Cerebellar nuclear complex (tissue), 1 donor: Measurements from ENCODE around the gene BPI.
"Not testable (repeated sequence)": the region's sequence is repeated elsewhere in the genome, so short reads cannot be mapped to it uniquely, and the experiment has no call there.

ENCODE experiments used
- DNase-seq, 2 experiments: peaks; one replicate each; lab custom pipeline; 2025; lab: John Stamatoyannopoulos, UW

BPI gene

GRCh38 chr20:38278131-38278530 lies 25.8 kb upstream of the BPI start:
- DNase-seq = no peak

GRCh38 chr20:38278763-38279162 lies 25.2 kb upstream of the BPI start:
- DNase-seq = no peak

- not testable (repeated sequence) for DNase-seq
Observed at GRCh38 chr20:38281176-38281915, 22.6 kb upstream of the BPI start.

- DNase-seq = no peak
Observed at GRCh38 chr20:38283236-38283635, 20.7 kb upstream of the BPI start.

GRCh38 chr20:38284066-38284650 lies 19.8 kb upstream of the BPI start:
- DNase-seq = not testable (repeated sequence)

- DNase-seq = no peak
Observed at GRCh38 chr20:38284893-38285444, 19.0 kb upstream of the BPI start.

GRCh38 chr20:38286586-38287531 lies 17.1 kb upstream of the BPI start:
- DNase-seq = no peak

GRCh38 chr20:38290829-38291814 lies 12.8 kb upstream of the BPI start:
- no peak for DNase-seq

GRCh38 chr20:38291966-38292365 lies 12.0 kb upstream of the BPI start:
- DNase-seq = no peak

- DNase-seq = no peak
Observed at GRCh38 chr20:38293491-38294065, 10.4 kb upstream of the BPI start.

GRCh38 chr20:38294076-38294591 lies 9.8 kb upstream of the BPI start:
- no peak for DNase-seq

GRCh38 chr20:38295811-38296210 lies 8.1 kb upstream of the BPI start:
- DNase-seq = no peak

GRCh38 chr20:38296433-38296832 lies 7.5 kb upstream of the BPI start:
- DNase-seq = no peak

- DNase-seq = no peak
Observed at GRCh38 chr20:38297916-38298674, 5.9 kb upstream of the BPI start.

GRCh38 chr20:38298768-38299288 lies 5.1 kb upstream of the BPI start:
- no peak for DNase-seq

- DNase-seq = no peak
Observed at GRCh38 chr20:38299963-38300362, 4.0 kb upstream of the BPI start.

GRCh38 chr20:38300438-38300837 lies 3.5 kb upstream of the BPI start:
- DNase-seq = no peak

- DNase-seq = no peak
Observed at GRCh38 chr20:38301309-38301708, 2.6 kb upstream of the BPI start.

GRCh38 chr20:38302786-38303185 lies 1.2 kb upstream of the BPI start:
- DNase-seq = no peak
